Body of pancreas (tissue), 4 donors: ENCODE measurements around the gene TMEM109.

Experiments
- POLR2A ChIP-seq, 3 donors: fragments of 450-650 bp; IDR thresholded peaks; one replicate each; pipeline ENCODE4 v1.6.1; 2016; ENCODE audit warnings: antibody characterized with exemption in 3 of 3, mild to moderate bottlenecking in 2 of 3
- TF ChIP-seq, protein P1 (sequence below), 7 experiments: fragments of 450-650 bp in 4 of 7; fragments of 200-600 bp in 3 of 7; sonication (generic) in 3 of 7; IDR thresholded peaks; one replicate each; pipeline ENCODE4 v1.5.1; 2016 to 2019; ENCODE audit warnings: antibody characterized with exemption in 7 of 7

DNA sequence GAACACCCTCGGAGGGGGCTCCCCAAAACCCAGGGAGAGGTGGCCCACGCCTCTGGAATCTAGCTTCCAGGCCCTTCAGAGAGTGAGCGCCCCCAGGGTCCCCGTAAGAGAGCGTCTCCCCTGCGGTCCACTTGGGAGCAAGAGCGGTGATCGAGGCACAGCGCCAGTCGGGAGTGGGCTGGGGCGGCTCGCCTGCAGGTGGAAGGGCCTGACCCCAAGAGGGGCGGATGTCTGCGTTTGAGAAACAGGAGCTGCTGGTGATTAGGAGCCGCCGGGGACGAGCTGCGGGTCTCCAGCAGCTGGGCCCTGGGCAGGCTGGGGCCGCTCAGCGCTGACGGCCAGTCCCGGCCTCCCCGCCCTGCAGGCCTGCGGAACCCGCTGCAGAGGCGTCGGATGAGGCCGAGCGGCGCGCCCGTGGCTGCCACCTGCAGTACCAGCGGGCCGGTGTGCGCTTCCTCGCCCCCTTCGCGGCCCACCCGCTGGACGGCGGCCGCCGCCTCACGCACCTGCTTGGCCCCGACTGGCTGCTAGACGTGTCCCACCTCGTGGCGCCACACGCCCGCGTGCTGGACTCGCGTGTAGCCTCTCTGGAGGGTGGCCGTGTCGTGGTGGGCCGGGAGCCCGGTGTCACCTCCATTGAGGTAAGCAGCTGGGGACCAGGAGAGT, 20.3 kb downstream of the TMEM109 start:
- TF ChIP-seq POLR2A (IDR thresholded peaks at IDR 0.05) = no peak
- TF ChIP-seq, protein P1, sequence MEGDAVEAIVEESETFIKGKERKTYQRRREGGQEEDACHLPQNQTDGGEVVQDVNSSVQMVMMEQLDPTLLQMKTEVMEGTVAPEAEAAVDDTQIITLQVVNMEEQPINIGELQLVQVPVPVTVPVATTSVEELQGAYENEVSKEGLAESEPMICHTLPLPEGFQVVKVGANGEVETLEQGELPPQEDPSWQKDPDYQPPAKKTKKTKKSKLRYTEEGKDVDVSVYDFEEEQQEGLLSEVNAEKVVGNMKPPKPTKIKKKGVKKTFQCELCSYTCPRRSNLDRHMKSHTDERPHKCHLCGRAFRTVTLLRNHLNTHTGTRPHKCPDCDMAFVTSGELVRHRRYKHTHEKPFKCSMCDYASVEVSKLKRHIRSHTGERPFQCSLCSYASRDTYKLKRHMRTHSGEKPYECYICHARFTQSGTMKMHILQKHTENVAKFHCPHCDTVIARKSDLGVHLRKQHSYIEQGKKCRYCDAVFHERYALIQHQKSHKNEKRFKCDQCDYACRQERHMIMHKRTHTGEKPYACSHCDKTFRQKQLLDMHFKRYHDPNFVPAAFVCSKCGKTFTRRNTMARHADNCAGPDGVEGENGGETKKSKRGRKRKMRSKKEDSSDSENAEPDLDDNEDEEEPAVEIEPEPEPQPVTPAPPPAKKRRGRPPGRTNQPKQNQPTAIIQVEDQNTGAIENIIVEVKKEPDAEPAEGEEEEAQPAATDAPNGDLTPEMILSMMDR (IDR thresholded peaks at IDR 0.05) = no peak
